Activated CD8-positive, alpha-beta memory T cell treated with anti-CD3 and anti-CD28 coated beads, Interleukin-2, amount 50 U/mL, for 1 hour (primary cell): ENCODE data around the gene COX6B2.
A peak's percentile ranks its signal among the peaks of the same experiment; 100 is the strongest.
"Not testable (repeated sequence)": the region's sequence is repeated elsewhere in the genome, so short reads cannot be mapped to it uniquely, and the experiment has no call there.

Experiments
- DNase-seq: peaks from one replicate; pipeline ENCODE4 v3.0.0-alpha.2; 2020; ENCODE audit errors: extremely low read depth

Gene COX6B2

GRCh38 chr19:55341595-55342531 lies 12.7 kb downstream of the COX6B2 start:
- no peak for DNase-seq

DNA sequence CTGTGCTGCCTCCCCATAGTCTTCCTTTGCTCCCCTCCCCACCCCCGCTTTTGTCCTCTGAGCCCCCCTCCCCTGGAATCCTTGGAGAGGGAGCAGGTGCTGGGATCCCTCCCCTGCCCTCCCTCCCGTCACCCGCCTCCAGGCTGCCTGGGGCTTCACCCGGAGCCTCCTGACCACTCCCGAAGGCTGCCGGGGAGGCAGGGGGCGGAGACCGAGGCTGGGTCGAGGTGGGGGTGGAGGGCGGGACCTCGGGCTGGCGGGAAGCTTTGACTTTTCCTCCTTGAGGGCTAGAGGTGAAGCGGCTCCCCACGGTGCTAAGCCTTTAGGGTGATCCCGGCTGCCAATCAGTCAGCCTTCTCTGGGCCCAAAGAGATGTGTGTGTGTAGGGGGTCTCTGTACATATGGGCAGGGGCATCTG lies 13.3 kb downstream of the COX6B2 start:
- DNase-seq: no peak

DNA sequence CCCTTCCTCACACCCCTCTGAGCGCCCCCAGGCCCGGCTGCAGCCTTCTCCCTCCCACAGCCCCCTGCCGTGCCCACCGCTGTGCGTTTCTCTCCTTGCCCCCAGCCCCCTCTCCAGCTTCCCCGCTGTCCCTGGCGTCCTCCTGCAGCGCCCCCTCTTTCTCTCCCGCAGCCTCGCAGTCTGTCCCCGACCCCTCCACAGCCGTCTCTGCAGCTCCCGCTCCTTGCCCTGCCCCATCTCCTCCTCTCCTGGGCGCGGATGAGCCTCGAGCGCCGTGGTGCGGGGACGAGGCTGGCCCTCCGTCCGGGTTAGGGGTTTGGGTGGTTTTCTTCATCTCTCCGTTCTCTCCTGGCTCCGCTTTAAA lies 13.8 kb downstream of the COX6B2 start:
- no peak for DNase-seq

- DNase-seq: no peak
Measured at GRCh38 chr19:55339889-55340783, 14.4 kb downstream of the COX6B2 start.

DNA sequence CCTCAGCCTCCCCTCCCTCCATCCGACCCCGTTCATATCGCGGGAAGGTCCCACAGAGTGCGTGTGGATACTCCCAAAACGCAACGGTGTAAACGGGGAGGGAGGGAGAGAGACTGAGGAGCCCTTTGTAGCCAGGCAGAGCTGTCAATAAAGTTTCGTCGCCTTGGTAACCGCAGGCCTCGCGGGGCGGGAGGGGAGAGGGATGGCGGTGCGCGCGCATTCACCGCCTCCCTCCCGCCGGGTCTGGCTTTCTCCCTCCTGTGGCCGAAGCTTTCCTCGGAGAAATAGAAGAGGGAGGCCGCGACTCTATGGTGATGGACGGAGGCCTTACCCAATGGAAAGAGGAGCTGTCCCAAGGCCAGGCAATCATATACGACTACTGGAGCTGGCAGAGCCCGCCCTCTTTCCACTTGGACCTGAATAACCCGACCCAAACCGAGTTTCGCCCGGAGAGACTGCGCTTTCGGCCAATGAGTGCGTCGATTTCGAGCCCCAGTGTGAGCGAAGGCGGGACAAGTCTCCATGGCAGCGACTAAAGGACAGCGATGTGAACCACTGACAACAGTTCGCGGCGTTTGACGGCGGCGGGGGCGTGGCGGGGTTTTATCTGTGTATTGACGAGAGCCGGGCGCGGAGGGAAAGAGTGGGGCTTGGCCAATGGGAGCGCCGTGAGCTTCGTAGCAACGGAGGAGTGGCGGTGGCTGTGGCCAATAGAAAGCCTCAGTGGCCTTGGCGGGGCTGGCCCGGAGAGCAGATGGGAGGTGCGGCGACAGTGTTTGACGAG lies 15.2 kb downstream of the COX6B2 start, which contains the start of gene KMT5C:
Gene KMT5C (plus strand): TSS at position 772 of the 784 bp plus-strand sequence. CDS start 2,061 bp downstream, outside the sequence.
- DNase-seq: peak; percentile 100

DNA sequence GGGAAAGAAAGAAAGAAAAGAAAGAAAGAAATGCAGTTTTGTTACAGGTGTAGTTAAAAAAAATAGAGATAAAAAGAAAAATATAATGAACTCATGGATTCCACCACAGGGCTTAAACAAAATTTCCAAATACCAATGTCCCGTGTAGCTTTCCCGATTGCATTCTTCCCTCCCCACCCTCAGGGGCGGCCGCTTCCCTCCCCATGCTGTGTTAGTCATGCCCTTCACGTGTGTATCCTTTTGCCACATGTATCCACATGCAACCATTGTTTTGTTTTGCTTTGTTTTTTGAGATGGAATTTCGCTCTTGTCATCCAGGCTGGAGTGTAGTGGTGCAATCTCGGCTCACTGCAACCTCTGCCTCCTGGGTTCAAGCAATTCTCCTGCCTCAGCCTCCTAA lies 18.4 kb downstream of the COX6B2 start:
- no peak for DNase-seq

- DNase-seq: no peak
Measured at GRCh38 chr19:55333870-55334269, 20.6 kb downstream of the COX6B2 start.

GRCh38 chr19:55329791-55330190 lies 24.7 kb downstream of the COX6B2 start:
- not testable (repeated sequence) for DNase-seq

- not testable (repeated sequence) for DNase-seq
Measured at GRCh38 chr19:55328774-55329318, 25.7 kb downstream of the COX6B2 start.

GRCh38 chr19:55325172-55325571 lies 29.3 kb downstream of the COX6B2 start, which contains the start of gene TMEM150B:
Gene TMEM150B, minus strand, starts transcription at chr19:55325341. Its CDS starts 4,305 bp downstream, at chr19:55321036.
- DNase-seq: no peak

DNA sequence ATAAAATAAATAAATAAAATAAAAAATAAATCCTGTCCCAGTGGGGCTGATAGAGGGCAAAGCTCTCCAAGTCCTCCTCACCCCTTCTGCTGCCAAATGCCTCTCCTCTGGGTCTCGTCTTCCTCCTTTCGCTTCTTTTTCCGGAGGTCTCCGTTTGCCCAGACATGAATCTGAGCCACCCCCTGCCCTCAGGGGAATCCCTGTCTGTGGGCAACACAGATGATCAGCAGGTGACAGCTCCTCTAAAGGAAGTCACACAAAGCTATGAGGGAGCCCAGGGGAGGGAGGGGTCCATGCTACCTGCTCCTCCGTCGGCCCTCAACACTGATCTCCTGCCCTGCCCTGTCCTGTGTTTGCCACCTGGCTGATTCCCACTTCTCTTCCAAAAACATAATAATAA lies 29.9 kb downstream of the COX6B2 start:
- no peak for DNase-seq

DNA sequence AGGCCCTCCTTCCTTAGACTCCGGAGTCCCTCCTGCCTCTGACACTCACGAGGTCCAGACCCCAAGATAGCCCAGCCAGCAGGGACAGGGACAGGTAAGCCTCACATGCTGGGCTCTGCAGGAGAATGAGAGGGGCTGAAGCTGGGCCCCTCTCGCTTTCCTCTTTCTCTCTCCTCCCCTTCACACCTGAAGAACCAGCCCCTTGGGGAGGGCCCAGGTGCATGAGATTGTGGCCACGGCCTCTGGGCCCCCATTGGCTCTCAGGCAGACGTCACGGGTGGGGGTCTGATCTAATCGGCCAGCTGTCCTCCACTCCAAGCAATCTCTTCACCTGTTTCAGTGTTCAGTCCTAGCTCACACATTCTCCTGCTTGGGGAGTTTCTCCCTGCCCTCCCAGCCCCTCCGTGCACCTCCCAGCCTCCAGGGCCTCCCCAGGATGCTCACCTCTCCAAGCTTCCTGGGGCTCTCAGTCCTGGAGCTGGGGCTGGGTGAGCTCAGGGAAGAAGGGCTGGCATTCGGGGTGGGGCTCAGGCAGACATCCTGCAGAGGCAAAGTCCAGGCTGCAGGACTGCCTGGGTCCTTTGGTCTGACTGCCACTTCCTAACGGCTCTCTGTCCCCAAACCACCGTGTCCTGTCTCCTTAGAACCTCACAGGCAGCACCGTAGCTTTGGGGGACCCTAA lies 32.2 kb downstream of the COX6B2 start:
- DNase-seq: no peak

- no peak for DNase-seq
Measured at GRCh38 chr19:55321466-55322137, 32.9 kb downstream of the COX6B2 start.

- no peak for DNase-seq
Measured at GRCh38 chr19:55320844-55321419, 33.6 kb downstream of the COX6B2 start.

DNA sequence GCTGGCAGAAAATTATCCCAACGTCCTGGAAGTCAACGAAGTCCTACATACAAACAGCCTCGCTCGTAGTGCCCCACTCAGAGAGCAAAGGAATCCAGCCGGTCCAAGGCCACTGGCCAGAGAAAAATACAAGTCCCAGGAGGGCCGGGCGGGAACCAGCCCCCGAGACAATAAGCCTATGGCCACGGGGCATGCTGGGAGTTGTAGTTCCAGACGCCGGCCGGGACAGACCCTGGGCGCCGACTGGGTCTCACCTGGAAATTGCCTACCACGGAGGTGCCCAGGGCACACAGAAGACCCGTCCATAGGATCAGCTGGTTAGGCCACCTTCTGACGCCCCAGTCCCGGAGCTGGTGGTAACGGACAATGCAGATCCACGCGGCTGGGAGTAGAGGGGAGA lies 34.7 kb downstream of the COX6B2 start:
- DNase-seq: no peak

- DNase-seq: no peak
Measured at GRCh38 chr19:55316646-55317045, 37.9 kb downstream of the COX6B2 start.

- no peak for DNase-seq
Measured at GRCh38 chr19:55315956-55316525, 38.5 kb downstream of the COX6B2 start.

- DNase-seq: no peak
Measured at GRCh38 chr19:55314396-55314795, 40.1 kb downstream of the COX6B2 start.
